Amygdala (tissue), 56 donors: ENCODE results near the gene EIF3K.
"Not testable (repeated sequence)": the region's sequence is repeated elsewhere in the genome, so short reads cannot be mapped to it uniquely, and the experiment has no call there.

Source experiments
- DNase-seq, 56 donors: peaks; one replicate each; lab custom pipeline; 2025; lab: John Stamatoyannopoulos, UW

The EIF3K gene

DNA sequence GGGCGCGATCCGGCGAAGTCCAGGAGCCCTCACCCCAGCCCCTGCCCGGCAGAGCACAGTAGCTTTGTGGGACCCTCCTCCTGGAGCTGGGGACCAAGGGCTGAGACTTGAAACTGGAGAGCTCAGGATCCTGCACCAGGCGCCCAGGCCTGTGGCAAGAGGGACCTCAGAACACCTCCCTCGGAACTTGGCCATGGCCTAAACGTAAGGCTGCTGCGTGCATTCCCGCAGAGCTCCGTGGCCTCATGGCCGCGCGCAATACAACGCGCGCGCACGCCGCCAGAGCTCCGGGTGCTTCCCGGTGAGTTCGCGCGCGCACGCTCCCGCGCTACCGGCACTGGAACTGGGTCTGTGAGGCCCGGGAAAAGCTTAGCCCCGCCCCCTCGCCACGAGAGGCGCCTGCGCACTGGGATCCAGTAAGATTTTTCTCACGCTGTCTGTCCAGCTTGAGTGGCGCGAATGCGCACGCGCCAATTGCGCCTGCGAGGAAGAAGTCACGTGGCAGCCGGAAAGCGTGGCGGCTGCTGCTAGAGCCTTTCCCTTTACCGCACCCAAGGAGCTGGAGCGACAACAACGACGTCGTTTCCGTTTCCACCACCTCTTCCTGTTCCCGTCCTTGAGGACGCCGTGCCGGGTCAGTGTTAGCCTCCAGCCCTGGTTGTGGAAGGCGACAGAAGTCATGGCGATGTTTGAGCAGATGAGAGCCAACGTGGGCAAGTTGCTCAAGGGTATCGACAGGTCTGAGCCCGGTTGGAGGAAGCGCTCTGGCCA, at the start of gene EIF3K:
TSS of gene EIF3K (plus strand) at position 599 of the 771 bp plus-strand sequence. CDS start at position 680, 81 bp downstream.
- peak; percentile 93 to 100 (median 97) for DNase-seq

- DNase-seq = no peak
Observed at GRCh38 chr19:38569368-38569983, 49.5 kb upstream of the EIF3K start.

GRCh38 chr19:38571682-38572081, 47.3 kb upstream of the EIF3K start:
- no peak for DNase-seq

DNA sequence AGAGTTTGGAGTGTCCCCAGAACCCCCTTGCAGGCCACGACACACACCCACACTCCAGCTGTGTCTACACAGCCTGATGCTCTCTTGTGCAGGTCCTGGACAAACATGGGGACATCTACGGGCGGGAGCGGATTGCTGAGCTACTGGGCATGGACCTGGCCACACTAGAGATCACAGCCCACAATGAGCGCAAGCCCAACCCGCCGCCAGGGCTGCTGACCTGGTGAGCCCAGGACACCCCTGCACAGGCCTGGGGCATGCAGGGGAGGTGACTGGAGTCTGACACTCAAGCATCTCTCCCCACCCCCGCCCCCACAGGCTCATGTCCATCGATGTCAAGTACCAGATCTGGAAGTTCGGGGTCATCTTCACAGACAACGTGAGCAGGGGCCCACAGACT, 41.2 kb upstream of the EIF3K start:
- DNase-seq = no peak

- not testable (repeated sequence) for DNase-seq
Observed at GRCh38 chr19:38579304-38579703, 39.7 kb upstream of the EIF3K start.

GRCh38 chr19:38580080-38580479, 38.9 kb upstream of the EIF3K start:
- DNase-seq = no peak

- no peak for DNase-seq
Observed at GRCh38 chr19:38583219-38583984, 35.6 kb upstream of the EIF3K start.

DNA sequence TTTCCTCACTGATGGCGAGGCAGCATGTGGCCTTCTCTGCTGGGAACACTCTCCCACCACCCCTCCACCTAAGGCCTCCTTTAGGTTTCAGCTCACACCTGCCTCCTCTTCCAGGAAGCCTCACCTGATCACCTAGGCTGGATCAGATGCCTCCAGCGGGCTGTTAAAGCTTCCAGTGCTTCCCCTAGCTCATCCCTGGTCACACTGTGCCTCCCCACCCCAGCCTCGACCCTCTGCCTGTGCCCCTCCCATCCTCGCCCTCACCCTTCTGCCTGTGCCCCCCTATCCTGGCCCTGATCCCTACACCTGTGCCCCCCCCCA, 35.0 kb upstream of the EIF3K start:
- DNase-seq = no peak

DNA sequence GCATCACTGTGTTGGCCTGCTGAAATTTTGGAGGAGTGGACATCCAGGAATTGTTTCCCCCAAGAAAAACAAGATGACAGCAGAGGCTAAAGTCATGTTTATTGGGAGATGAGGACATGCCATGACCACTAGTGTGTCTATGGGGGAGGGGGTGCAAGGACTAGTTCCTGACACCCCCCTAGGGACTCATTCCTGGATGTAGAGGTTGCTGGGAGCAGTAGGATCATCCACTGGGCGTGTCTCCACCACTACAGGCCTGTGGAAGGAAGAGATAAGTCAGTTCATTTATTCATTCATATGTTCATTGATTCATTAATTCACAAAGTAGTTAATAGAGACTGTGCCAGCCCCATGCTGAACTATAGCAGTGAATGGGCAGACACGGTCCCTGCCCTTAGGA, 31.4 kb upstream of the EIF3K start:
- no peak for DNase-seq

GRCh38 chr19:38588041-38588440, 30.9 kb upstream of the EIF3K start:
- DNase-seq = no peak

GRCh38 chr19:38592940-38593339, 26.0 kb upstream of the EIF3K start:
- no peak for DNase-seq

DNA sequence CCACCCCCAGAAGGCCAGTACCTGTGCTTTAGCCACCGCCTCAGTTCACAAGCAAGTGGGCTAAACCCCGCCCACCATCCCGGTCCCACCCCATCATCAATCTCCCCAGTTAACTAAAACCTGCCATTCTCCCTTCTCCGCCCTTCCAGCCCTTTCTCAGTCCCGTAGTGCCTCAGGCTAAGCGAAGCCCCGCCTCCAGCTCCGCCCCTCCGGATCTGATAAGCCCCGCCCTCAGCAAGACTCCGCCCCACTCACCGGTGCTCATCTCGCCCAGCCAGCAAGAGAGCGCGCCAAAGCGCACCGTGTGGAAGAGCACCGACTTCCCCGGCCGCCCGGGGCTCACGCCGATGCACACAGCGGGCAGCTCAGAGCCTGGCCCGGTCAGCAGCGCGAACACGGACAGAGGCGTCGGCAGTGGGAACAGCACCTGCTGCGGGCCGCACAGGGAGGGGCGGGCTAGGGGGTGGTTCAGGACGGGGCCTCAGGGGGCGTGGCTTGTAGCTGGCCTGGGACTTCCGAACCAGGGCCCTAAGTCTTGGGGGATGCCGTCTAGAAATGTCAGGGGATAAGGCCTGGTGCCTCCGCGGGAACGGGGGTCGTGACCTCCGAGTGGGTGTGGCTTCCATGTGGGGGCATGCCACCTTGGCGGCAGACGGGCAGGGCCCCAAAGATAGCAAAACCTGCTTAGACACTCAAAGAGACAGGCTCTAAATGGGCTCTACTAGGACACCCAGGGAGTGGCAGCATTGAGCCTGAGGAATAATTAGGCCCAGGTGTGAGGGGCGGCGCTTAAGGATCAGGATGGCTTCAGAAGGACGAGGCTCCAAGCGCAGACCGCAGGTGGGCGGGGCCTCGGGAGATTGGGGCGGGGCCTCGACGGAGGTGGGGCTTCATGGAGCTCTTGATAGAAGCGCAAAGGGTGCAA, 22.7 kb upstream of the EIF3K start:
- peak in 11 of 56 donors; percentile 1 to 57 (median 16) for DNase-seq

GRCh38 chr19:38597075-38597474, 21.9 kb upstream of the EIF3K start:
- no peak for DNase-seq

- DNase-seq = no peak
Observed at GRCh38 chr19:38599722-38600121, 19.3 kb upstream of the EIF3K start.

- DNase-seq = not testable (repeated sequence)
Observed at GRCh38 chr19:38602856-38603255, 16.1 kb upstream of the EIF3K start.

- no peak for DNase-seq
Observed at GRCh38 chr19:38606131-38606530, 12.9 kb upstream of the EIF3K start.

- no peak for DNase-seq
Observed at GRCh38 chr19:38614289-38614688, 4.7 kb upstream of the EIF3K start.

DNA sequence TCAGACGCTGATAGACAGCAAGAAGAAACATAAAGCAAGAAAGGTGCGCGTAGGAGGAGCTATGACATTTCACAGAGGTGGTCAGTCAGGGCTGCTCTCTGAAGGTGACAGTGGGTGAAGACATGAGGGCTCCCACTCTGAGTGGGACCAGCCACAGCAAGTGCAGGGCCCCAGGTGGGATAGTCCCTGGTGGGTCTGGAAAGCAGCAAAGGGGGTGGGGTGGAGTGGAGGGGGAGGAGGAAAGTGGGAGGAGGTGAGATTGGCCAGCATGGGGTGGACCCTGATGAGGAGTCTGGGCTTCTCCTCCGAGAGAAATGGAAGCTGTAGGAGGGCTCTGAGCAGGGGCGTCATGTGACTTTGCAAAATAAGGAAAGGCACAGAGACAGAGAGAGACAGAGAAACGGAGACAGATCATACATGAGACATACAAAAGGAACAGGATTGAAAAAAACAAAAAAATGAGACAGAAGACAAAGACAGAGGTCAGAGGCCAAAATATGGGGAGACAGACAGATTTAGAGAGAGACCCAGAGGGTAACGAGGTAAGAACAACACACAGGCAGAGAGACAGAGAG, 3.9 kb upstream of the EIF3K start:
- DNase-seq = no peak

GRCh38 chr19:38616265-38616664, 2.7 kb upstream of the EIF3K start:
- DNase-seq = no peak

- DNase-seq = no peak
Observed at GRCh38 chr19:38617283-38617763, 1.7 kb upstream of the EIF3K start.
